ENCODE data around the gene CERCAM. TPM values are rescaled to one million over a fixed set of nuclear protein-coding genes. Genes with fewer than 3 reads are reported as not detected.

The CERCAM gene
- total RNA-seq, 4 donors from 2014 or later = 18.5 to 51.9 (median 24.1) TPM

GRCh38 chr9:128428644-128429512 lies 8.2 kb downstream of the CERCAM start:
- no peak for DNase-seq (ENCODE audit: low spot score)
- no peak for ATAC-seq (ENCODE audit: low FRiP score)
- no peak for TF ChIP-seq CTCF (IDR thresholded peaks at IDR 0.05)

- TF ChIP-seq CTCF (IDR thresholded peaks at IDR 0.05) = no peak
- DNase-seq (ENCODE audit: low spot score) = no peak
- no peak for ATAC-seq (ENCODE audit: low FRiP score)
Observed at GRCh38 chr9:128429513-128430086, 8.9 kb downstream of the CERCAM start.

- DNase-seq (ENCODE audit: low spot score) (no peak), ATAC-seq (ENCODE audit: low FRiP score) (no peak)
- TF ChIP-seq CTCF (IDR thresholded peaks at IDR 0.05) = no peak
Observed at GRCh38 chr9:128431207-128431606, 10.6 kb downstream of the CERCAM start.

GRCh38 chr9:128434340-128434739 lies 13.7 kb downstream of the CERCAM start:
- TF ChIP-seq CTCF (IDR thresholded peaks at IDR 0.05) = no peak
- ATAC-seq (ENCODE audit: low FRiP score) = no peak
- no peak for DNase-seq (ENCODE audit: low spot score)

- no peak for TF ChIP-seq CTCF (IDR thresholded peaks at IDR 0.05)
- DNase-seq (ENCODE audit: low spot score) = no peak
- no peak for ATAC-seq (ENCODE audit: low FRiP score)
Observed at GRCh38 chr9:128435611-128436010, 15.0 kb downstream of the CERCAM start.

- peak in 1 of 3 donors; percentile 35 for TF ChIP-seq CTCF (IDR thresholded peaks at IDR 0.05)
- peak; percentile 93 for DNase-seq (ENCODE audit: low spot score)
- peak; percentile 89 for ATAC-seq (ENCODE audit: low FRiP score)
Observed at GRCh38 chr9:128438343-128439109, 17.9 kb downstream of the CERCAM start.
